Heart left ventricle (tissue), 16 donors: ENCODE data around the gene ECPAS. TPM values are rescaled to one million over a fixed set of nuclear protein-coding genes. Genes with fewer than 3 reads are reported as not detected.

ENCODE experiments used
- ATAC-seq, 4 donors: fragments of 200-7000 bp; cut with Tn5 transposase; one replicate each; pipeline ENCODE4 v1.9.1; 2020 to 2022; ENCODE audit warnings: moderate library complexity in 4 of 4, mild to moderate bottlenecking in 3 of 4, moderate number of reproducible peaks in 1 of 4
- DNase-seq, 5 donors: peaks; one replicate each; pipeline ENCODE4 v3.0.0-alpha.2; 2020
- H3K27ac ChIP-seq, 12 donors: fragments of 200-600 bp; sonication (generic) in 4 of 12; one replicate each; pipeline versions ENCODE4 v1.5.0 to v1.8.0; 2016 to 2022; ENCODE audit warnings: mild to moderate bottlenecking in 2 of 12
- H3K27me3 ChIP-seq, 9 donors: fragments of 200-600 bp; sonication (generic) in 2 of 9; one replicate each; pipeline versions ENCODE4 v1.5.1 to v1.8.0; 2016 to 2022; ENCODE audit warnings: mild to moderate bottlenecking in 3 of 9
- H3K36me3 ChIP-seq, 9 donors: fragments of 200-600 bp; sonication (generic) in 2 of 9; one replicate each; pipeline versions ENCODE4 v1.5.0 to v1.8.0; 2018 to 2022; ENCODE audit warnings: mild to moderate bottlenecking in 2 of 9
- H3K4me1 ChIP-seq, 12 donors: fragments of 200-600 bp; sonication (generic) in 4 of 12; one replicate each; pipeline versions ENCODE4 v1.5.0 to v1.8.0; 2016 to 2022; ENCODE audit warnings: mild to moderate bottlenecking in 3 of 12
- H3K4me3 ChIP-seq, 12 donors: fragments of 200-600 bp; sonication (generic) in 4 of 12; one replicate each; pipeline versions ENCODE4 v1.5.0 to v1.8.0; 2017 to 2022; ENCODE audit warnings: mild to moderate bottlenecking in 9 of 12, moderate library complexity in 4 of 12
- H3K9me3 ChIP-seq, 12 donors: fragments of 200-600 bp; sonication (generic) in 4 of 12; one replicate each; pipeline versions ENCODE4 v1.5.0 to v1.8.0; 2016 to 2022; ENCODE audit warnings: mild to moderate bottlenecking in 1 of 12
- POLR2A ChIP-seq, 2 donors: fragments of 450-650 bp; IDR thresholded peaks; one replicate each; pipeline ENCODE4 v1.6.1; 2017; ENCODE audit warnings: antibody characterized with exemption in 2 of 2, mild to moderate bottlenecking in 2 of 2, moderate library complexity in 2 of 2
- WGBS, 4 donors: extraction: QIAGEN DNeasy Blood & Tissue Kit in 2 of 4; methylation state at CpG; one replicate each; pipeline versions ENCODE4 v1.1.5 to v1.1.7; 2013 to 2018; 5-methylcytosine and 5-hydroxymethylcytosine counted together
- intact Hi-C, 10 donors: fragments of 100-400 bp; cut with DNase I; formaldehyde crosslinking; loops; one replicate each; pipeline versions ENCODE4 v1.11.1 to v1.14.2; 2022
- polyA plus RNA-seq, 2 donors: library from polyadenylated mRNA; stranded (reverse); fragments of 200-250 nt; gene quantifications; one replicate each; pipeline ENCODE4 v1.2.3, GENCODE V29; 2013
- total RNA-seq, 9 donors: library from RNA; depleted of rRNA in 2 of 9; stranded (reverse); fragments of >200 nt in 2 of 9; fragmentation: NEBNext Ultra II Directional in 3 of 9; extraction: Animal tissue kit (Norgen Biotek cat#: 25700) in 3 of 9; gene quantifications; one replicate each; pipeline versions ENCODE4 v1.1.0 to v1.2.4, GENCODE V29; 2016 to 2023
- TF ChIP-seq, protein P1 (sequence below), 12 donors: fragments of 200-600 bp; sonication (generic) in 4 of 12; IDR thresholded peaks; one replicate each; pipeline versions ENCODE4 v1.5.0 to v1.8.0; 2018 to 2022; ENCODE audit warnings: antibody characterized with exemption in 12 of 12, mild to moderate bottlenecking in 5 of 12
- donor health status: ischemic (EF 13 %, LVEDD 7.1; RV severe dilation, severe dysfunction).
- donor health status: healthy with polysubstance abuse.
- donor health status: DM: no; HTN: yes; CAD: no.
- donor health status: DM: no; HTN: no; CAD: no.
- donor health status: ischemic (EF 25% LVEDD 6.9; RV normal size, moderate dysfunction).
- donor health status: ischemic (EF 25% LVEDD 5.7; RV mildly dilated, moderate dysfunction).
- donor health status: healthy.
- donor health status: DM: yes; HTN: yes; CAD: no.
- donor health status: ischemic (EF 35%, LVEDD 5.7; RV mildly dilated, moderate dysfunction).
- donor health status: nonischemic (EF 11% LVEDD 7.7; RV severe dilation, severe dysfunction).
- donor health status: DM: yes; HTN: yes; CAD: no.
- donor health status: PGD.
- donor health status: ischemic (EF 29% LVEDD 5.4; RV normal size, mild dysfunction).
- donor health status: nonischemic (EF 23%, LVEDD 6.1; RV moderate dilation, normal function).

ECPAS gene
- total and polyA plus RNA-seq, 11 donors = 28.9 to 116 (median 102) TPM

DNA sequence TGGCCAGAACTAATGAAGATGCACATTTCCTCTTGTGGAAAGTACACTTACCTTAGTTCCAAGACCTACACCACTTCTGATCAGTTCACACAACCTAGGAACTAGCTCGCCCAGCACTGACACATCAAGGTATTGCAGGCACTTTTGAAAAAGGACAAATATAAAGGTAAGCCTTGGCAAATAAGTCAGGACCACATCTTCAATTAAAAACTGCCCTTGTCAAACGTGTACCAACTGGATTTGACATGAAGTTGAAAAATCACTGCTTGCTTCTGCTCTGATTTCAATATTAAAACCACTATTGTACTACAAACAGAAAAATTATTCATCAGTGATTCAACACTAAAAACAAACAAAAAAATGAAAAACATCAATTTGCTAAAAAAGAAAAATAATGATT, 109.1 kb downstream of the ECPAS start:
- no peak for DNase-seq
- Histone ChIP-seq H3K4me1 (no peaks in the 10 kb centered on the region), H3K27me3 (no peaks in the 10 kb centered on the region), H3K9me3 (no peaks in the 10 kb centered on the region), H3K36me3 (peaks cover 3 to 100% (median 98%) of the 10 kb centered on the region in 9 donors), H3K27ac (no peak overlapping the region), H3K4me3 (no peak overlapping the region)
- TF ChIP-seq, protein P1, sequence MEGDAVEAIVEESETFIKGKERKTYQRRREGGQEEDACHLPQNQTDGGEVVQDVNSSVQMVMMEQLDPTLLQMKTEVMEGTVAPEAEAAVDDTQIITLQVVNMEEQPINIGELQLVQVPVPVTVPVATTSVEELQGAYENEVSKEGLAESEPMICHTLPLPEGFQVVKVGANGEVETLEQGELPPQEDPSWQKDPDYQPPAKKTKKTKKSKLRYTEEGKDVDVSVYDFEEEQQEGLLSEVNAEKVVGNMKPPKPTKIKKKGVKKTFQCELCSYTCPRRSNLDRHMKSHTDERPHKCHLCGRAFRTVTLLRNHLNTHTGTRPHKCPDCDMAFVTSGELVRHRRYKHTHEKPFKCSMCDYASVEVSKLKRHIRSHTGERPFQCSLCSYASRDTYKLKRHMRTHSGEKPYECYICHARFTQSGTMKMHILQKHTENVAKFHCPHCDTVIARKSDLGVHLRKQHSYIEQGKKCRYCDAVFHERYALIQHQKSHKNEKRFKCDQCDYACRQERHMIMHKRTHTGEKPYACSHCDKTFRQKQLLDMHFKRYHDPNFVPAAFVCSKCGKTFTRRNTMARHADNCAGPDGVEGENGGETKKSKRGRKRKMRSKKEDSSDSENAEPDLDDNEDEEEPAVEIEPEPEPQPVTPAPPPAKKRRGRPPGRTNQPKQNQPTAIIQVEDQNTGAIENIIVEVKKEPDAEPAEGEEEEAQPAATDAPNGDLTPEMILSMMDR (IDR thresholded peaks at IDR 0.05) = no peak
- TF ChIP-seq POLR2A (IDR thresholded peaks at IDR 0.05) = no peak
- intact Hi-C loops = loop anchor here in 3 of 10 donors (10.0 kb wide), 1 partner anchor 50 kb away; no protein-coding TSS in a partner anchor
- 94 to 99% (median 96%) methylated on average over 2 of the region's 2 CpGs for WGBS, 4 donors
- no peak for ATAC-seq

GRCh38 chr9:111372297-111372696, 111.9 kb downstream of the ECPAS start:
- H3K36me3 ChIP-seq = peaks cover 2 to 100% (median 98%) of the 10 kb centered on the region in 9 donors

GRCh38 chr9:111366978-111367377, 117.2 kb downstream of the ECPAS start:
- no peak overlapping the region for H3K27ac ChIP-seq
- no peak for TF ChIP-seq POLR2A (IDR thresholded peaks at IDR 0.05)
- TF ChIP-seq, protein P1 (IDR thresholded peaks at IDR 0.05) = no peak
- H3K36me3 ChIP-seq = peaks cover 0 to 100% (median 100%) of the 10 kb centered on the region in 9 donors
- intact Hi-C loops = no loop called here
- H3K9me3 ChIP-seq = no peaks in the 10 kb centered on the region
- H3K27me3 ChIP-seq = no peaks in the 10 kb centered on the region
- no peak overlapping the region for H3K4me3 ChIP-seq
- ATAC-seq = no peak
- 94 to 98% (median 97%) methylated on average over 1 of the region's 1 CpG for WGBS, 4 donors
- no peaks in the 10 kb centered on the region for H3K4me1 ChIP-seq
- DNase-seq = no peak

More at GRCh38 chr9:111372297-111372696, 111.9 kb downstream of the ECPAS start:
- 96 to 98% (median 97%) methylated on average over 6 of the region's 6 CpGs for WGBS, 4 donors
- Histone ChIP-seq H3K4me3 (no peak overlapping the region), H3K9me3 (no peaks in the 10 kb centered on the region), H3K27me3 (no peaks in the 10 kb centered on the region), H3K27ac (no peak overlapping the region), H3K4me1 (no peaks in the 10 kb centered on the region)
- DNase-seq = no peak
- no peak for TF ChIP-seq POLR2A (IDR thresholded peaks at IDR 0.05)
- TF ChIP-seq, protein P1 (IDR thresholded peaks at IDR 0.05) = no peak
- ATAC-seq = no peak
- intact Hi-C loops = loop anchor here in 3 of 10 donors (10.0 kb wide), 1 partner anchor 53 kb away; no protein-coding TSS in a partner anchor

GRCh38 chr9:111362526-111362925, 121.7 kb downstream of the ECPAS start:
- 85 to 90% (median 89%) methylated on average over 5 of the region's 5 CpGs for WGBS, 4 donors
- intact Hi-C loops = no loop called here
- Histone ChIP-seq H3K27ac (no peak overlapping the region), H3K4me1 (no peaks in the 10 kb centered on the region), H3K9me3 (no peaks in the 10 kb centered on the region), H3K36me3 (peaks cover 0 to 82% (median 68%) of the 10 kb centered on the region in 9 donors), H3K27me3 (no peaks in the 10 kb centered on the region), H3K4me3 (no peak overlapping the region)
- no peak for DNase-seq
- TF ChIP-seq, protein P1 (IDR thresholded peaks at IDR 0.05) = no peak
- TF ChIP-seq POLR2A (IDR thresholded peaks at IDR 0.05) = no peak
- no peak for ATAC-seq
